GM19452 (cell line): ENCODE measurements around the gene TLCD4.
"Not testable (repeated sequence)": the region's sequence is repeated elsewhere in the genome, so short reads cannot be mapped to it uniquely, and the experiment has no call there.

ENCODE experiments used
- ATAC-seq: cut with Tn5 transposase; IDR thresholded peaks from one replicate; pipeline ENCODE4 v1.9.1; 2021; ENCODE audit not compliant: unreplicated experiment

TLCD4 gene, protein sequence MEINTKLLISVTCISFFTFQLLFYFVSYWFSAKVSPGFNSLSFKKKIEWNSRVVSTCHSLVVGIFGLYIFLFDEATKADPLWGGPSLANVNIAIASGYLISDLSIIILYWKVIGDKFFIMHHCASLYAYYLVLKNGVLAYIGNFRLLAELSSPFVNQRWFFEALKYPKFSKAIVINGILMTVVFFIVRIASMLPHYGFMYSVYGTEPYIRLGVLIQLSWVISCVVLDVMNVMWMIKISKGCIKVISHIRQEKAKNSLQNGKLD

DNA sequence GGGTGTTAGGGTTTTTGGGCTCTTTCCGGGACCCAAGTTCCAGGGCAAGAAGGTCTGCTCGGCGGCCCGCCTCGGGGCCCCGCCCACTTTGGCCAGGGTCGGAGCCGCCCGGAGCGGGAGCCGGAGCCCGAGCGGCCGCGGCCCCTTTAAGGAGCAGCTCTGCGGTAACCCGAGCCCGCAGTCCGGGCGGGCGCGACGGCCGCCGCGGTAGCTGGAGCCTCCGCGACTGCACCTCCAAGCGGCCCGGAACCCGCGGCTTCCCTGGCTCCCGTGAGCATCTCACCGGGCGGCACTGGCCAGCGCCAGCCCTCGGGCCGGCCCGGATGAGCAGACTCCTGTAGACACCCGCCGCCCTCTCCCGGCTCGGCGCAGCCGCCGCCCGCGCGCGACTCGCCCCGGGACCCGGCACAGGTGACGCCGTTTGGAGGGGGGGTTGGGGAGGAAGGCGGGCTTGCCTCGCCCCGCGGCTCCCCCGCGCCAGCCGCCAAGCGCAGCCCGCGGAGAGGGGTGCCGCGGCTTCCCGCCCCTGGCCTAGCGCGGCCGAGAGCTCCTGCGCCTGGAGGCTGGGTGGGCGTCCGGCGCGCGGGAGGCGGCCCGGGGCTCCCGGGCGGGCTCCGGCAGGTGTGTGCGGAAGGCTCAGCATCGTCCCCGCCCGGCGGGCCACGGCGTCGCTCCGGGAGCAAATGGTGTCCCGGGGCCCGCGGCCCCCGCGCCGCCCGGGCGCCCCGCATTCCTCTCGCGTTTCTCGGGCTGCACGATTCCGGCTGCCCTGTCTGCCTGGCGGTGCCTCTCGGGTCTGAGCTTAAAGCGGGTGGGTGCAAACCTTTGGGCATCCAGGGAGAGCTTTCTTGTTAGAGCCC is at the start of gene TLCD4:
Gene TLCD4, plus strand, starts transcription at position 149 of the 860 bp plus-strand sequence. CDS start 26,547 bp downstream, outside the sequence.
- ATAC-seq = peak; percentile 57

DNA sequence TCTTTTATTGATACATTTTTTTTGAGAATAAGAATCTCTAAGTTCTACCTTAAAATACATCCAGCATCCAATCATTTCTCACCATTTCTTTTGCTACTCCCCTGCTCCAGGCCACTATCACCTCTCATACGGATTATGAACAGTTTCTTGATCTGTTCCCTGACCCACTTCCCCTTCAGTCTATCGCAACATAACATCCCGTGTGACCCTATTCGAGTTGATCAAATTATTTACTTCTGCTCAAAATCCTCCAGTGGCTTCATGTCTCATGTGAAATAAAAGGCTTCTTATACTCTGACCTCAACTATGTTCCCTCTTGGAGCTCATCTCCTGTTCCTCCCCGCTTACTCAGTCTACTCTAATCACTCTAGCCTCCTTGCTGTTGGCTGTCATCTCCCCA is 49.6 kb upstream of the TLCD4 start:
- no peak for ATAC-seq

DNA sequence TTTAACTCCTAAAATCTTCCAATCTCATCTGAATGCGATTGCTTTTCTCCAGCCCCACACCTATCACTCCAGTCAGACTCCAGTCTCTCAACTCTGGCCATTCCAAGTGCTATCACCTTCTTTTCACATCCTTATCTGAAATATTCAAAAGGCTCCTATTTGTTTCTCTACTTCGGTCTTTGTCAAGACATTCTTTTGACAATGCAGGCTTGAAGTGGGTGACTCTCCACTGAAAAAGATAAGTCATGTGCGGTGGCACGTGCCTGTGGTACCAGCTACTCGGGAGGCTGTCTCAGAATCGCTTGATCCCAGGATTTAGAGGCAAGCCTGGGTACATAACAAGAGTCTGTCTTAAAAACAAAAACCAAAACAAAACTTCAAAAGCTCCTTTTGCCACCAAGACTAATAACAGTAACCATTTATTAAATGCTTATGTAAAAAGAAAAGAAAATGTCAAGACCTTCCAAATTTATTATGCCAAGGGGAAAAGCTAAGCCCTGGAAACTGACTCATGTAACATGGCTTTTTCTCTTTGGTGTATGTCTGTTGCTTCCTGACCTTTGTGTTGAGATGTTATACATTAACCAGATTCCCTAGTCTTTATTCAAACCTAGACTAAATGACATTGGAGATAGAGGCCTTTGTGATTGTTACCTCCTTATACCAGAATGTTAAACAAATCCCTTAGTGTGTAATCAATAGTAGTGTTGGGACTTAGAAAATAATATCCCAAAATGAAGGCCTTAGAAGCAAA is 48.0 kb upstream of the TLCD4 start:
- no peak for ATAC-seq

- no peak for ATAC-seq
These were observed 47.5 kb upstream of the TLCD4 start for GRCh38 chr1:95069710-95070093.

- ATAC-seq = no peak
These were observed 45.6 kb upstream of the TLCD4 start for GRCh38 chr1:95071539-95071938.

DNA sequence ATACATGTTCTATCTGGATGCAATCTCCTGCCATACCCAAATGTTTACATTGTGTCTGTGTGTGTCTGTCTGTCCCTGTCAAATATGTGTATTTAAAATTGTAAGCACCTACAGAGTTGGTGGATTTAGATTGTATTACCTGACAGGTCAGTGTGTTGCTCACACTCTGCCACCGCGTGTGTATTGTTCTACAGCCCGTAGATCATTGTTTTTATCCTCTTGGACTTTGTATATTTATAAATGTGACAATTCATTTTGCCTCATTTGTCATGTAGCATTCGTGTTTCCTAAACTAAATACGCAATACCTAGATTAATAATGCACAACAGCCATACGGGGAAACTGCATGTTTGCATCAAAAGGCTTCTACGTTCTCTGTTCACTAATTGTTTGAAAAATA is 45.0 kb upstream of the TLCD4 start:
- ATAC-seq = no peak

- ATAC-seq = peak; percentile 97
These were observed 44.4 kb upstream of the TLCD4 start, which contains the start of gene ALG14 for GRCh38 chr1:95072532-95073419. Gene ALG14, minus strand, starts transcription at chr1:95072951. Its CDS starts 53 bp downstream, at chr1:95072898.

- no peak for ATAC-seq
These were observed 43.7 kb upstream of the TLCD4 start for GRCh38 chr1:95073446-95073845.

DNA sequence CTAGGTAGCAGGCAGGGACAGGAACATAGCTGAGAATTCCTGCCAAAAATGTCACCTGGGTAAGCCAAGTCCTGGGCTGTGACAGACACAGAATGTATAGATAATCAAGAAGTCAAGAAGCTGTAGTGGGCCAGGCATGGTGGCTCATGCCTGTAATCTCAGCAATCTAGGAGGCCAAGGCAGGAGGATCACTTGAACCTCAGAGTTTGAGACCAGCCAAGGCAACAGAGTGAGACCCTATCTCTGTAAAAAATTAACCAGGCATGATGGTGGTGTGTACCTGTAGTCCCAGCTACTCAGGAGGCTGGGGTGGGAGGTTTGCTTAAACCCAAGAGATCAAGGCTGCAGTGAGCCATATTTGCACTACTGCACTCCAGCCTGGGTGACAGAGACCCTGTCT is 41.1 kb upstream of the TLCD4 start:
- no peak for ATAC-seq

DNA sequence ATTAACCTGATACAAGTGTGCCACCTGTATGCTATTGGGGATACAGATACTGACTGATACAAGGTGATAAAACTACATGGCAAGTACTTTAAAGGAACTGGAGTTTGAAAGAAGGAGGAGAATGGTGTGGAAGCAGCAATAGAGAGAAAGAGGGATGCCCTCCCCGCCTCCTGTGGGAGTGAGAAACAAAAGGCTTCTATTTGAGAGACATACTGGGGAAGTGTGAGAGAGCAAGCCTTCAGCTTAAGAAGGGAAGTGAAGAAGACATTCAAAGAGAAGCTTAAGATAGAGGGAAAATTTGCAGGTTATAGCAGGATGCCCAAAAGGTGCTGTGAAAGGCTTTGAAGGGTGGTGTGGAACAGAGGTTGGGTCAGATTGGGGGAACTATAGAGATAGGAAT is 36.7 kb upstream of the TLCD4 start:
- no peak for ATAC-seq

GRCh38 chr1:95080879-95081278 is 36.3 kb upstream of the TLCD4 start:
- no peak for ATAC-seq

- no peak for ATAC-seq
These were observed 32.6 kb upstream of the TLCD4 start for GRCh38 chr1:95084317-95085176.

- ATAC-seq = no peak
These were observed 31.8 kb upstream of the TLCD4 start for GRCh38 chr1:95085376-95085775.

GRCh38 chr1:95086949-95087533 is 30.1 kb upstream of the TLCD4 start:
- ATAC-seq = no peak

DNA sequence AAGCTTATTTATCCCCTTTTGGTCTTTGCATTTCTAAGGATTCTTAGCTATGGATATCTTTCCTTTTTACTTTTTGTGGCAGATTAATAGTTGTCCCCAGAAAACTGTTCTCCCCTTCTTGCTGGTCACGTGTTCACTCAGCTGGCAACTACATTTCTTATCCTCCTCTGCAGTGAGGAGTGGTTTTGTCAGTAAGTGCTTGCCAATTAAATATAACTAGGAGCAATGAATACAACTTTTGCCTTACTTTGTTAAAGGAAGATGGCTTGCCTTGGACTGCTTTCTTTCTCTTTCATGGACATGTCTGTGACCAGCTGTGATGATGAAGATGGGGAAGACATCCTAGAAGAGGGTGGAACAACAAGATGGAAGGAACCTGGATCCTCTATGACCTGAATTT is 28.9 kb upstream of the TLCD4 start:
- ATAC-seq = no peak

GRCh38 chr1:95089650-95090287 is 27.4 kb upstream of the TLCD4 start:
- ATAC-seq = no peak

DNA sequence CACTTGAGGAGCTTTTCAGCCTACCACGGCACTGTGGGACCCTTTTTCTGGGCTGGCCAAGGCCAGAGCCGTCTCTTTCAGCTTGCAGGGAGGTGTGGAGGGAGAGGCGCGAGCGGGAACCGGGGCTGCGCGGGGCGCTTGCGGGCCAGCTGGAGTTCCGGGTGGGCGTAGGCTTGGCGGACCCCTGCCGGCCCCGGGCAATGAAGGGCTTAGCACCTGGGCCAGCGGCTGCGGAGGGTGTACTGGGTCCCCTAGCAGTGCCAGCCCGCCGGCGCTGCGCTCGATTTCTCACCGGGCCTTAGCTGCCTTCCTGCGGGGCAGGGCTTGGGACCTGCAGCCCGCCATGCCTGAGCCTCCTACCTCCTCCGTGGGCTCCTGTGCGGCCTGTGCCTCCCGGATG is 25.9 kb upstream of the TLCD4 start:
- ATAC-seq = not testable (repeated sequence)

- not testable (repeated sequence) for ATAC-seq
These were observed 24.3 kb upstream of the TLCD4 start for GRCh38 chr1:95092891-95093290.

GRCh38 chr1:95093296-95093695 is 23.9 kb upstream of the TLCD4 start:
- ATAC-seq = no peak
